ENCODE data around the gene SMOC1.

The SMOC1 gene

GRCh38 chr14:69999261-69999674 is 120.1 kb downstream of the SMOC1 start:
- no peak overlapping the region for H3K4me3 ChIP-seq (ENCODE audit: low read depth, low read length)
- DNase-seq (ENCODE audit: low read depth), result no peak
- no peak for TF ChIP-seq CTCF (IDR thresholded peaks at IDR 0.05; ENCODE audit: low read depth, low read length, missing control alignments)

GRCh38 chr14:70000601-70001000 is 121.4 kb downstream of the SMOC1 start:
- TF ChIP-seq CTCF (IDR thresholded peaks at IDR 0.05; ENCODE audit: low read depth, low read length, missing control alignments), result no peak
- DNase-seq (ENCODE audit: low read depth), result no peak

GRCh38 chr14:70002589-70003346 is 123.6 kb downstream of the SMOC1 start:
- no peak for TF ChIP-seq CTCF (IDR thresholded peaks at IDR 0.05; ENCODE audit: low read depth, low read length, missing control alignments)
- DNase-seq (ENCODE audit: low read depth), result no peak
- H3K4me3 ChIP-seq (ENCODE audit: low read depth, low read length), result no peak overlapping the region

More at GRCh38 chr14:70000601-70001000, 121.4 kb downstream of the SMOC1 start:
- H3K4me3 ChIP-seq (ENCODE audit: low read depth, low read length), result no peak overlapping the region

- no peak overlapping the region for H3K4me3 ChIP-seq (ENCODE audit: low read depth, low read length)
- no peak for DNase-seq (ENCODE audit: low read depth)
- TF ChIP-seq CTCF (IDR thresholded peaks at IDR 0.05; ENCODE audit: low read depth, low read length, missing control alignments), result no peak
These were observed 125.6 kb downstream of the SMOC1 start for GRCh38 chr14:70004791-70005190.

GRCh38 chr14:70005281-70005805 is 126.1 kb downstream of the SMOC1 start:
- TF ChIP-seq CTCF (IDR thresholded peaks at IDR 0.05; ENCODE audit: low read depth, low read length, missing control alignments), result no peak
- no peak overlapping the region for H3K4me3 ChIP-seq (ENCODE audit: low read depth, low read length)
- DNase-seq (ENCODE audit: low read depth), result no peak

GRCh38 chr14:70006699-70007098 is 127.5 kb downstream of the SMOC1 start:
- TF ChIP-seq CTCF (IDR thresholded peaks at IDR 0.05; ENCODE audit: low read depth, low read length, missing control alignments), result no peak
- H3K4me3 ChIP-seq (ENCODE audit: low read depth, low read length), result no peak overlapping the region
- no peak for DNase-seq (ENCODE audit: low read depth)

All from GM12864 (cell line).